Endothelial cell of umbilical vein (primary cell): Measurements from ENCODE around the gene FGD5. TPM values are rescaled to one million over a fixed set of nuclear protein-coding genes. Genes with fewer than 3 reads are reported as not detected.

Experiments used
- BruUV-seq: library from RNA; stranded (reverse); fragments of 400-500 nt; replicated peaks from 2 replicates; lab custom pipeline; 2021; lab: Mats Ljungman, UMichigan
- CTCF ChIA-PET: fragments of 300-600, 350-600 bp; sonication (Branson Sonifier 250); formaldehyde crosslinking; loops from one replicate; lab custom pipeline; 2021; ENCODE audit warnings: antibody characterized with exemption, inconsistent platforms; lab: Charles Lee
- POLR2A ChIA-PET: fragments of 300-600, 350-600 bp; sonication (Branson Sonifier 250); formaldehyde crosslinking; loops from one replicate; lab custom pipeline; 2021; ENCODE audit warnings: antibody characterized with exemption, inconsistent platforms; lab: Charles Lee
- DNase-seq: peaks from one replicate; pipeline ENCODE4 v3.0.0-alpha.2; 2011; ENCODE audit warnings: low read depth, low spot score
- FAIRE-seq: peaks from 2 replicates; lab custom pipeline; 2011; peaks lifted over from hg19 to GRCh38; lab: Jason Lieb, UNC
- H2AFZ ChIP-seq: 2 replicates; pipeline ENCODE4 v1.6.0; 2012; ENCODE audit warnings: low read depth, low read length, control low read depth, inconsistent platforms
- H3K27ac ChIP-seq: 2 replicates; pipeline ENCODE4 v1.5.1; 2011; ENCODE audit warnings: low read depth, mild to moderate bottlenecking, control low read depth, low read length, moderate library complexity; ENCODE audit not compliant: insufficient read depth
- H3K27me3 ChIP-seq, 2 experiments: 2 replicates each; pipeline versions ENCODE4 v1.6.0 to v1.6.1; 2011; ENCODE audit warnings: low read length in 2 of 2, mixed read lengths in 1 of 2; ENCODE audit not compliant: control insufficient read depth in 2 of 2, insufficient read depth in 2 of 2
- H3K36me3 ChIP-seq, 2 experiments: 2 replicates in 1 of 2; 3 replicates in 1 of 2; pipeline ENCODE4 v1.5.1; 2011; ENCODE audit warnings: low read length in 2 of 2, mild to moderate bottlenecking in 1 of 2, moderate library complexity in 1 of 2; ENCODE audit not compliant: control insufficient read depth in 2 of 2, insufficient read depth in 2 of 2; ENCODE audit errors: extremely low read depth in 1 of 2
- H3K4me1 ChIP-seq: 3 replicates; pipeline ENCODE4 v1.5.1; 2011; ENCODE audit warnings: mild to moderate bottlenecking, low read length; ENCODE audit not compliant: control insufficient read depth, insufficient read depth; ENCODE audit errors: extremely low read depth
- H3K4me2 ChIP-seq: 2 replicates; pipeline ENCODE4 v1.6.1; 2011; ENCODE audit warnings: low read length, control low read depth, mixed read lengths; ENCODE audit not compliant: insufficient read depth
- H3K4me3 ChIP-seq, 3 experiments: fragments of 200-600 bp in 1 of 3; sonication (generic), shearing (Covaris generic) in 1 of 3; replicated peaks in 1 of 3; 2 replicates each; pipeline ENCODE4 v1.5.1; 2011 to 2016; ENCODE audit warnings: control low read depth in 3 of 3, low read length in 3 of 3, mild to moderate bottlenecking in 2 of 3, inconsistent platforms in 1 of 3, low read depth in 1 of 3, moderate library complexity in 1 of 3; ENCODE audit not compliant: insufficient read depth in 1 of 3
- H3K79me2 ChIP-seq: 2 replicates; pipeline ENCODE4 v1.6.0; 2012; ENCODE audit warnings: low read length, inconsistent platforms; ENCODE audit not compliant: control insufficient read depth, insufficient read depth
- H3K9ac ChIP-seq: replicated peaks from 2 replicates; pipeline ENCODE3; 2011; ENCODE audit warnings: low read length, control low read depth; ENCODE audit not compliant: insufficient read depth; ENCODE audit errors: extremely low read depth
- H3K9me1 ChIP-seq: replicated peaks from 3 replicates; pipeline ENCODE4 v1.6.0; 2011; ENCODE audit warnings: mild to moderate bottlenecking, low read length; ENCODE audit not compliant: control insufficient read depth, insufficient read depth; ENCODE audit errors: extremely low read depth
- H3K9me3 ChIP-seq: replicated peaks from 2 replicates; pipeline ENCODE4 v1.5.1; 2012; ENCODE audit warnings: low read length, inconsistent platforms; ENCODE audit not compliant: control insufficient read depth, insufficient read depth
- H4K20me1 ChIP-seq: replicated peaks from 2 replicates; pipeline ENCODE3; 2011; ENCODE audit warnings: mild to moderate bottlenecking, low read length; ENCODE audit not compliant: control insufficient read depth, insufficient read depth; ENCODE audit errors: extremely low read depth
- EZH2 ChIP-seq: IDR thresholded peaks from 2 replicates; pipeline ENCODE4 v1.6.1; 2012; ENCODE audit warnings: borderline replicate concordance, low read depth, mild to moderate bottlenecking, moderate library complexity, low read length, inconsistent platforms; ENCODE audit not compliant: severe bottlenecking
- FOS ChIP-seq: IDR thresholded peaks from 2 replicates; pipeline ENCODE4 v1.6.1; 2011; ENCODE audit warnings: mild to moderate bottlenecking, low read length, moderate library complexity, borderline replicate concordance; ENCODE audit not compliant: insufficient read depth
- GATA2 ChIP-seq: IDR thresholded peaks from 2 replicates; pipeline ENCODE4 v1.7.0; 2011; ENCODE audit warnings: low read depth, mild to moderate bottlenecking, moderate library complexity, mixed read lengths, low read length; ENCODE audit not compliant: insufficient read length, insufficient read depth
- JUN ChIP-seq: IDR thresholded peaks from 2 replicates; pipeline ENCODE4 v1.6.1; 2011; ENCODE audit warnings: borderline replicate concordance, low read depth; ENCODE audit not compliant: insufficient read length, insufficient read depth
- MAX ChIP-seq: IDR thresholded peaks from 2 replicates; pipeline ENCODE4 v1.6.1; 2011; ENCODE audit not compliant: insufficient read depth, insufficient read length
- MYC ChIP-seq: IDR thresholded peaks from one replicate; pipeline ENCODE4 v1.6.1; 2011; ENCODE audit warnings: mild to moderate bottlenecking, low read depth, low read length
- POLR2AphosphoS5 ChIP-seq: IDR thresholded peaks from 2 replicates; pipeline ENCODE4 v1.6.1; 2012; ENCODE audit warnings: low read depth, mild to moderate bottlenecking, control low read depth, low read length, moderate library complexity; ENCODE audit not compliant: insufficient read depth
- dilution Hi-C: fragments of 300-500 bp; cut with MboI; formaldehyde crosslinking; loops from one replicate; pipeline ENCODE4 v1.15.0; 2019; ENCODE audit warnings: low sequenced_read_pairs; ENCODE audit not compliant: extremely low pct_ligation_motif_present
- intact Hi-C: fragments of 100-400 bp; cut with micrococcal nuclease; formaldehyde crosslinking; loops from one replicate; pipeline ENCODE4 v1.10.0; 2022
- polyA plus RNA-seq, 4 experiments: library from polyadenylated mRNA; depleted of rRNA in 3 of 4; stranded (reverse) in 3 of 4; unstranded in 1 of 4; fragments of >200 nt; gene quantifications; 2 replicates each; pipeline versions ENCODE4 v1.2.1 to v1.2.3, GENCODE V29; 2011 to 2012; ENCODE audit warnings: missing spikeins in 1 of 4
- total RNA-seq: library from RNA; stranded (reverse); gene quantifications from 2 replicates; pipeline ENCODE4 v1.2.3, GENCODE V29; 2021

The FGD5 gene
- total and polyA plus RNA-seq, 2 donors (not counting 3 experiments of a cell fraction or from before 2014, with no cell fraction given): 49.6 to 134 TPM

GRCh38 chr3:14770591-14770990 lies 48.2 kb upstream of the FGD5 start:
- Histone ChIP-seq H3K9me1 (no peaks in the 10 kb centered on the region), H3K27me3 (no peaks in the 10 kb centered on the region), H3K36me3 (no peaks in the 10 kb centered on the region), H3K79me2 (no peaks in the 10 kb centered on the region), H3K9me3 (no peaks in the 10 kb centered on the region), H2AFZ (no peak overlapping the region), H3K4me1 (no peaks in the 10 kb centered on the region), H3K9ac (no peak overlapping the region), H3K4me2 (no peak overlapping the region), H3K27ac (no peak overlapping the region), H4K20me1 (no peaks in the 10 kb centered on the region), H3K4me3 (no peak overlapping the region)
- FAIRE-seq (no peak), DNase-seq (no peak)
- dilution Hi-C loops (no loop called here), intact Hi-C loops (no loop called here)
- POLR2A ChIA-PET: no interaction called here
- TF ChIP-seq GATA2: no peak
- no peak for TF ChIP-seq POLR2AphosphoS5
- CTCF ChIA-PET: interaction anchor here (0.8 kb wide), 1 partner anchor 11 kb away, joined by 3 read pairs; no protein-coding TSS in a partner anchor
- BruUV-seq: no TSS peak

- Histone ChIP-seq H2AFZ (no peak overlapping the region), H3K27ac (no peak overlapping the region), H3K9me3 (no peaks in the 10 kb centered on the region), H3K4me1 (no peaks in the 10 kb centered on the region), H3K9me1 (no peaks in the 10 kb centered on the region), H4K20me1 (no peaks in the 10 kb centered on the region), H3K27me3 (no peaks in the 10 kb centered on the region), H3K36me3 (no peaks in the 10 kb centered on the region), H3K4me2 (no peak overlapping the region), H3K4me3 (no peak overlapping the region), H3K79me2 (no peaks in the 10 kb centered on the region), H3K9ac (no peak overlapping the region)
- dilution Hi-C loops (no loop called here), intact Hi-C loops (no loop called here)
- no TSS peak for BruUV-seq
- POLR2A ChIA-PET: no interaction called here
- FAIRE-seq (no peak), DNase-seq (no peak)
- TF ChIP-seq MAX (no peak), FOS (no peak), EZH2 (no peak), JUN (no peak), GATA2 (no peak), MYC (no peak), POLR2AphosphoS5 (no peak)
- CTCF ChIA-PET: interaction anchor here (1.7 kb wide), 1 partner anchor 9 kb away, joined by 6 read pairs; no protein-coding TSS in a partner anchor
These were observed 46.9 kb upstream of the FGD5 start for GRCh38 chr3:14771593-14772497.
